Hematopoietic multipotent progenitor cell treated with erythropoietin and hydrocortisone succinate and interleukin-3 and kit ligand, for 4 days (in vitro differentiated cells): ENCODE data around the gene DDX25.
"Not testable (repeated sequence)": the region's sequence is repeated elsewhere in the genome, so short reads cannot be mapped to it uniquely, and the experiment has no call there.

Experiments
- DNase-seq: peaks from one replicate; pipeline ENCODE4 v3.0.0-alpha.2; 2015

The DDX25 gene

GRCh38 chr11:125903711-125904659 is at the start of gene DDX25:
DDX25 (plus strand) TSS chr11:125904508; CDS start chr11:125904518, 10 bp downstream.
- DNase-seq, result peak; percentile 35

DNA sequence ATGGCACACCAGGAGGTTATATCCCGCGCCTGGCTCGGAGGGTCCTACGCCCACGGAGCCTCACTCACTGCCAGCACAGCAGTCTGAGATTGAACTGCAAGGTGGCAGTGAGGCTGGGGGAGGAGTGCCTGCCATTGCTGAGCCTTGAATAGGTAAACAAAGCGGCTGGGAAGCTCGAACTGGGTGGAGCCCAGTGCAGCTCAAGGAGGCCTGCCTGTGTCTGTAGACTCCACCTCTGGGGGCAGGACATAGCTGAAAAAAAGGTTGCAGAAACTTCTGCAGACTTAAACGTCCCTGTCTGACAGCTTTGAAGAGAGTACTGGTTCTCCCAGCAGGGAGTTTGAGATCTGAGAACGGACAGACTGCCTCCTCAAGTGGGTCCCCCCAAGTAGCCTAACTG is 46.6 kb upstream of the DDX25 start:
- DNase-seq, result not testable (repeated sequence)

- DNase-seq, result not testable (repeated sequence)
Observed at GRCh38 chr11:125862786-125863185, 41.5 kb upstream of the DDX25 start.

DNA sequence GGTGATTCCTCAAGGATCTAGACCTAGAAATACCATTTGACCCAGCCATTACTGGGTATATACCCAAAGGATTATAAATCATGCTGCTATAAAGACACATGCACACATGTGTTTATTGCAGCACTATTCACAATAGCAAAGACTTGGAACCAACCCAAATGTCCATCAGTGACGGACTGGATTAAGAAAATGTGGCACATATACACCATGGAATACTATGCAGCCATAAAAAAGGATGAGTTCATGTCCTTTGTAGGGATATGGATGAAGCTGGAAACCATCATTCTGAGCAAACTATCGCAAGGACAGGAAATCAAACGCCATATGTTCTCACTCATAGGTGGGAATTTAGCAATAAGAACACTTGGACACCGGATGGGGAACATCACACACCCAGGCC is 39.0 kb upstream of the DDX25 start:
- DNase-seq, result not testable (repeated sequence)

DNA sequence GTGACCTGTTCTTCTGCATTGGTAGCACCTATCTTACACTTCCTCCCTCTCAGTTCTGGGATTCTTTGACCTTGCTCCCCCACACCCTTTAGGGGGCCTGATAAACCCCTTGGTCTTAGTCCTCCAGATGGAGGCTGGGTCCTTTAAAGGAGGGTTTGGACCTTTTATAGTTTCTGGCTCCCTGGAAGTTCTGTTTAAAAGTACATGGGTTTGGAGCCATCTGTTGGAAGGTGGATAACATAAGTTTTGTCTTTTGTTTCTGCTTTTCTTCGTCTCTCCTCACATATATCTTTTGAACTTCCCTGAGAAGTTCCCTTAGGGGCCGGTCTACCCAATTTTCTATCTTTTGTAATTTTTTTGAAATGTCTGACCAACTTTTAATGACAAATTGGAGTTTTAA is 34.8 kb upstream of the DDX25 start:
- DNase-seq, result no peak

DNA sequence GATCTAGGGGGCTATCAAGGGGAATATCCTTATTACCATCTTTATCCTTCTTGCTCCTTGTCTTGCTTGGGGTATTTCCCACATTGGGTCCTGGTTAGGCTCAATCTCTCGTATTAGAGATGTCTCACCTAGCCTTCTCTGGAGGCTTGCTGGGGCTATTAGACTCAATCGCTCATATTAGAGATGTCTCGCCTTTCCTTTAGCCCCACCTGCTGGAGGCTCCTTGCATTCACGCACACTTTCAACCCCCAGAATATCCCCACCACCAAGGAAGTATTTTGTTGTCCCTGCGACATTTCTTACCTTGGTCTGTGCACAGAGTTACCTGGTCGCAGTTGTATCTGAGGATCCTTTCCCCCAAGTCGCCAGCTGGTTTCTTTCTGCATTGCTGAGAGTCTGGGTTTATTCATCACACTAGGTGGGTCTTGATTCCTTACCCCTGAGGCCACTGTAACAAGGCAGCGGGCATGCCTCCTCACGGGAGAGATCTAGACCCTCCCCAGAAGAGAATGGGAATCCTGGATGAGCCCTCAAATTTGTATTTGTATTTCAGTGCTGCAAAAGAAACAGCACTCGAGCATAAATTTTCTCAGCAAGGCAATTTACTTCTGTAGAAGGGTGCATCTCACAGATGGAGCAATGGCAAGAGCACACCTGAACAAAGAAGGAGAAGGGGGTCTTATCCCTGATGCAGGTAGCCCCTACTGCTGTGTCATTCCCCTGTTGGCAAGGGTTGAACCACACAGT is 32.7 kb upstream of the DDX25 start:
- peak; percentile 60 for DNase-seq

- DNase-seq, result no peak
Observed at GRCh38 chr11:125872138-125872491, 32.2 kb upstream of the DDX25 start.

- DNase-seq, result no peak
Observed at GRCh38 chr11:125873881-125874555, 30.3 kb upstream of the DDX25 start.

GRCh38 chr11:125874556-125875124 is 29.7 kb upstream of the DDX25 start:
- DNase-seq, result peak; percentile 80

DNA sequence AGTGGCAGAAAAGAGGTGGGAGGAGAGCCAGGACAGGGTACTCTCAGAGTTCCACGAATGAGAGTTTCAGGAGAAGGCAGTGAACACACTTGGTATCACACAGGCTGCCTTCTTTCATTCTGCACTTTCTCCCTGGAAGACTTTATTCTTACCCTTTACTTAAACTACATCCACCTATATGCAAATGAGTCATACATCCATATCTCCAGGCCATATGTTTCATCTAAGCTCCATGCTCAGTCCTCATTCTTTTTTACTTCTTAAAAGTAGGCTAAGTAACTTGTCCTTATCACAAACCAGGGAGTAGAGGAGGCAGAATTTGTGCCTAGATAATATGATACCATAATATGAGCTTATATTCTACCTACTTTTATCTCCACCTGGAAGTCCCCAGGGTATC is 23.0 kb upstream of the DDX25 start:
- DNase-seq, result no peak

DNA sequence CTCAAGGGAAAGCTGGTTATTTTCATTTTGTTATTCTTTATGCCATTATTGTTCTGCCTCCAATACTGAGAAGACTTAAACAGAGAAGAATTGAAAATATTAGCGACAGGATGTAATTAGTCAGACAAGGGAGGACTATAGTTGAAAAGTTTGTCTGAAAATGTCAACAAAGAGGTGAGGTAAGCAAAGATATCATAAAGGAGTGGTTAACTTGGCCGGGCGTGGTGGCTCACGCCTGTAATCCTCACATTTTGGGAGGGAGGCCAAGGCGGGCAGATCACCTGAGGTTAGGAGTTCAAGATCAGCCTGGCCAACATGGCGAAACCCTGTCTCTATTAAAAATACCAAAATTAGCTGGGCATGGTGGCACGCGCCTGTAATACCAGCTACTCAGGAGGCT is 20.9 kb upstream of the DDX25 start:
- no peak for DNase-seq

DNA sequence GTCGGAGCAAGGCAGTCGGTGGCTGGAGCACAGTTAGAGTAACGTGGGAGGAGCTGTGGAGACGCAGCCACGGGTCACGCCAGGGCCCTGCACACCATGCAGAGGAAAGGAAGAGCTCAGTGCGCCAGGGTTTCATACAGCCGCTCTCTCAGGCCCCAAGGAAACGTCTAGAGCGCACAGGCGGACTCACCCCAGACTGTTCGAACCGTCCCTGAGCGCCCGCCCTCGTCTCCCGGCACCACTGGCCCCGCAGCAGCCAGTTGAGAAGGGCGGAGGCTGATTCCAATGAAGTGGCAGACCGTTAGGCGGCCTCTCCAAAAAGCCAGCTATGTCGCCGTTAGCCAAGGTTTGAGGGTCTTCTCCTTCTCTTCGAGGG is 17.3 kb upstream of the DDX25 start:
- peak; percentile 51 for DNase-seq

DNA sequence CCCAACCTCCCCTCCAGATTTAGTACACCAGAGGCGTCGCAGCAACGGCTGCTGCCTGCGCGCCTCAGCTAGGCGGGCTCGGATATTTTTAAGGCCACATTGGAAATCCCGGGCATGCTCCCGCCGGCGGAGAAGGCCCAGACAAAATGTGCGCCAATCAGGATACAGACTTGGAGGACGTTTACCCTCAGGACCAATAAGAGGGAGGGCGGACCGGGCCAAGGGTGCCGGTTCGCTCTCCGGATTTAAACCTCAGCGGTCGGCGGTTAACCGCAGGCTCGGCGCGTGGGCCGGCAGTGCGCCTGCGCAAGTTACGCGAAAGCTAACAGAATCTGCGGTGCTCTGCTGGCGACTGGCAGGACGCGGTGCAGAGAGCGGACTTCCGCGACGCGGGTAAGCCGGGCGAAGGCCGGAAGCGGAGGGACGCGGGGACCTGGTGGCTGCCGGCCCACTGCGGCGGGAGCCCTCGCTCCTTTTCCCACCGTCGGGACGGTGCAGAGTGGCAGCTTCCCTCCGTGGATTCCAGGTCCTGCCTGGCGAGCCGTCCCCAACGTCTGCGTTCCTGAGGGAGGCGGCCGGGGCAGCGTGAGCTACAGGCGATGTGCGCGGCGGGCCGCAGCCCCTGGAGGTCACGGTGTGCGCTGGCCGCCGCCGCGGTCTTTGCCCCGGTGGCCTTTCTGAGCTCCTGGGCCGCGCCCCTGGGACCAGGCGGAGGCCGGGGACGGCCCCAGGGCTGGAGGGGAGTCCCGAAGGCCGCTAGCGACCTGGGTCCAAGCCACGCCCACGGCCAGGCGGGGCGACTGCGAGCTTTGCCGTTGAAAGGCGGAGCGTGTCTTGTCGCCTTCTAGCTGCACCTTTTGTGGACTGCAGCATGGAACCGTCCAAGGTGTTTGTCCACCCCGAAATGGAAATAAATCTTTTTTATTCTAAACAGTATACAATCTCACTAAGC is 16.7 kb upstream of the DDX25 start, which contains the start of gene HYLS1:
Gene HYLS1 (plus strand): TSS at position 296 of the 952 bp plus-strand sequence. CDS start 11,701 bp downstream, outside the sequence.
- peak; percentile 96 for DNase-seq

- DNase-seq, result peak; percentile 17
Observed at GRCh38 chr11:125890447-125891100, 13.7 kb upstream of the DDX25 start.

DNA sequence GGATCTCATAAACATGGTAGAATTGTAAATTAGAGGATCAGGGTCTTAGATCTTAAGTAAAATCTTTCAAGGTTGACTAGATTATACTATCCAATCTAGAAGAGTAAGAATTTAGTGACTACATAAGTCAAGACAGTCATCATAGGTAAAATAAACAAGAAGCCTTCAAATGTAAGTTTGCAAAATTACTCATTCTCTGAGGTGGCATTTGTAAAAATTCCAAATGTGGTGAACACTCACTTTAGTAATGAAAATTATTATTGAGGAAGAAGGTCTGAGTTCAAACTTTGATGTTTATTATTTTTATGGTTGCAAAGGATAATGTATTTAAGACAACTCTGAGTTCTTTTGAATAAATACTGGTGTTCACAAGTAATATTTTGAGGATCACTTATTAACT is 12.2 kb upstream of the DDX25 start:
- no peak for DNase-seq

DNA sequence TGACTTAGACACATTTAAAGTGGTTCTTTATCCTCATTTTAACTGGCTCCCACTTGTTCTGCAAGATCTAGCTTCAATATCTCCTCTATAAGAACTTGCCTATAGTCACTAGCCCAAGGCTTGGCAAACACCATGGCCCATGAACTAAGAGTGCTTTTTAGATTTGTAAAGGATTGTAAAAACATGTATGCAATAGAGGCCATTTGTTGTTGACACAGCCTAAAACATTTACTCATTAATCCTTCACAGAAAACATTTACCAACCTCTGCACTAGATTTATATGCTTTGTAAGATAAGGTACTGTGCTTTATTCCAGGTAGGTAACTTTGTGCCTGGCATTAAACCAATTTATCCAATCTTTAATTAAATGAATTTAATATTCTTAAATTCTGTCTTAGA is 11.3 kb upstream of the DDX25 start:
- no peak for DNase-seq

DNA sequence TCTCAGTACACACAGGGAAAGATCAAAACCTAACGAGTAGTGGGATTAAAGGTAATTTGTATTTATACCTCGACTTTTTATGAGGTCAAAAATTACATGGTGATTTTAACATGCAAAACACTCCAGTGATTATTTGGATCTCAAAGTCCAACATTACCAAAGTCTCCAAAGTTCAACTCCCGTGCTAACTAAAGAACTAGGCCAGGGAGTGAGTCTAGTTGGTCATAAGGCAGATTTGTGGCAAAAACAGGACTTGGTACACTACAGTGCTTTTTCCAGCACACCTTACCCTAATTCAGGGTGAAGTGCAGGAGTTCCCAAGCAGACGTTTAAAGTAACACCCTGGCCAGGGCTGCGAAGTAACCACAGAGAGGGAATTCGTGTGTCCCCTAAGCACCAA is 2.4 kb upstream of the DDX25 start:
- DNase-seq, result no peak

- DNase-seq, result peak; percentile 36
Observed at GRCh38 chr11:125902277-125902926, 1.9 kb upstream of the DDX25 start.

DNA sequence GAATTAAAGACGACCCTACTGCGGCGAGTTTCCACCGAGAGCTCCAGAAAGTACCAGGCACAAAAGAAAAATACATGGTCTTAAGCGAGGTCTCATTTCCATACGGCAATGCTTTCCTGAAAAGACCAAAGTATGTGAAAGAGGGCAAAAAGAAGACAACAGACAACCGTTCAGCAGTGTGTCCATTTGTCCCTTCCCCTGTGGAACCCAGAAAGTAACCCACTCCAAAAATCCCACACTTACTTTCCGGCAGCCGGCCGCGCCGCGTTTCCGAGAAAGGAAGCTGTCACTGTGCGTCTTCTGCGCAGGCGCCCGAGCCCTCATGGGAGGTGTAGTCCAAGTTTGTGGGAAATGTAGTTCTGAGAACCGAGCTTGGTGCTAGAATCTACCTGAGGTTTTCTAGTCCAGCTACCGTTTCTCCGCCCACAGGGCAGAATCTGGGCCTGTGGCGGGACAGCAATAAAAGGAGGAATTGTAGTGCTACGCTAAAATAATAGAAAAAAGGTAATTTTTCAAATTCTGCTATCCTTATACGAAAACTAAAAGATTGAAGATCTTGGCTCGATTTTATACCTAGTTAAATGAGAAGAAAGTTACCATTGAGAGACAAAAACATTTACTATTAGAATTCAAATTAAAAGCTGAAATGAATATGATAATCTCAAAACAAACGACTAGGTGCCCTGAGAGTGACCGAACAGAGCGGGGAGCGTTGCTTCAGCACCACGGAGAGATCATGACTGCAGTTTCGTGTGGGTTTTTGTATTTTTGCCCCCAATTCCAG is 1.2 kb upstream of the DDX25 start, which contains the start of gene PUS3:
Gene PUS3 (minus strand): TSS at position 280 of the 784 bp plus-strand sequence. CDS start 6,922 bp downstream, outside the sequence.
- peak; percentile 95 for DNase-seq

DNA sequence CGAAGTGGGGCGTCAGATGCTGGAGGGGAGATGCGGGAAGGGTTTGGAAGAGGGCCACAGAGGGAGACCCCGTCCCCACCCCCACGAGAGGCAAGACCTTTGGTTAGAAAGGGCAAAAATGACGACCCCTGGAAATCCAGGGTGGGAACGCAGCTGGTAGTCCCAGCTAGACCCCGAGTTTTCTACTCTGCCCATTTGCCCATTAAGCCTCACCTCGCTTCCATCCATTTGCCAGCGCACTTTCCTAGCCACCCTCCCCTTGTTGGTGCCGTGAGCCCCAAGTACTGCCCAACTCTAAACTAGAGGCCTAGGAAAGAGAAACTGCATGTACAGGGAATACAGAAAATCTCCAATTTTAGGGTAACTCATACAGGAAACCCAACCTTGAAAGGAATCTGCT is 370 bp downstream of the DDX25 start:
- no peak for DNase-seq
